ENCODE results near the gene TMEM134.

DNA sequence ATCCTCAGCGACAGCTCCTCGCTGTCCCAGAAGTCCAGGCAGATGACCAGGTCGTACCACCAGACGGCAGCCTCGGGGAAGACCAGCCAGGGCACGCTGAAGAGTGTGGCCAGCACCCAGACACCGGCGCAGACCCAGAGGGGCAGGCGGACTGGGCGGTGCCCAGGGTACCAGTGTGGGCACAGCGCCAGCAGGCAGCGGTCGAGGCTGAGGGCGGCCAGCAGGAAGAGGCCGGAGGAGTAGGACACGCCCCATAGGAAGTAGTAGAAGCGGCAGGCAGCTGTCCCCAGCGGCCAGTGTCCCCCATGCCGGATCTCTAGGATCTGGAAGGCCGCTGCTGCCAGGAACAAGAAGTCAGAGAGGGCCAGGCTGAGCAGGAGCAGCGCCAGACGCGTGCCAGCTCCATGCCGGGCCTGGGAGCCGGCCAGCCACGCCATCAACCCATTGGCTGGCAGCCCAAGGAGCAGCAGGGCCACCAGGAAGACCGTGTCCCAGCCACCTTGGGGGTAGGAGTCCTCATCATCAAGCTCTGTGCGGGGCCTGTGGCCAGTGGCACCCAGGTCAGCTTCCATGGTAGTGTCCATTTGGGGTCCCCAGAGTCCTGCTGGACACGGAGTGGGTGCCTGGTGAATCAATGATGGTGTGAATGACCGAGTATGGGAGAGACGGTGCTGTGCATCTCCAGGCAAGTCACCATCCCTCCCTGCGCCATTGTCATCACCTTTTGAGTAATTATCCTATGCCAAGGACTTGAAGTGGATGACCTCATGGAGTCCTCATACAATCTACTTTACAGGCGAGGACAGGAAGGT lies 16.7 kb downstream of the TMEM134 start, which contains the start of gene GPR152:
- TF ChIP-seq, protein P1, sequence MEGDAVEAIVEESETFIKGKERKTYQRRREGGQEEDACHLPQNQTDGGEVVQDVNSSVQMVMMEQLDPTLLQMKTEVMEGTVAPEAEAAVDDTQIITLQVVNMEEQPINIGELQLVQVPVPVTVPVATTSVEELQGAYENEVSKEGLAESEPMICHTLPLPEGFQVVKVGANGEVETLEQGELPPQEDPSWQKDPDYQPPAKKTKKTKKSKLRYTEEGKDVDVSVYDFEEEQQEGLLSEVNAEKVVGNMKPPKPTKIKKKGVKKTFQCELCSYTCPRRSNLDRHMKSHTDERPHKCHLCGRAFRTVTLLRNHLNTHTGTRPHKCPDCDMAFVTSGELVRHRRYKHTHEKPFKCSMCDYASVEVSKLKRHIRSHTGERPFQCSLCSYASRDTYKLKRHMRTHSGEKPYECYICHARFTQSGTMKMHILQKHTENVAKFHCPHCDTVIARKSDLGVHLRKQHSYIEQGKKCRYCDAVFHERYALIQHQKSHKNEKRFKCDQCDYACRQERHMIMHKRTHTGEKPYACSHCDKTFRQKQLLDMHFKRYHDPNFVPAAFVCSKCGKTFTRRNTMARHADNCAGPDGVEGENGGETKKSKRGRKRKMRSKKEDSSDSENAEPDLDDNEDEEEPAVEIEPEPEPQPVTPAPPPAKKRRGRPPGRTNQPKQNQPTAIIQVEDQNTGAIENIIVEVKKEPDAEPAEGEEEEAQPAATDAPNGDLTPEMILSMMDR (IDR thresholded peaks at IDR 0.05): no peak
- TF ChIP-seq CBX2 (IDR thresholded peaks at IDR 0.05; ENCODE audit: borderline replicate concordance, low read depth): no peak
- no peak for TF ChIP-seq RFX5 (IDR thresholded peaks at IDR 0.05)

All from A549 (cell line).